NCI-H2029 treated with DMSO at 0.1 percent for 48 hours (cell line): ENCODE data around the gene CKMT2.

ENCODE experiments used
- DNase-seq: peaks from one replicate; lab custom pipeline; 2025; lab: John Stamatoyannopoulos, UW

The CKMT2 gene

DNA sequence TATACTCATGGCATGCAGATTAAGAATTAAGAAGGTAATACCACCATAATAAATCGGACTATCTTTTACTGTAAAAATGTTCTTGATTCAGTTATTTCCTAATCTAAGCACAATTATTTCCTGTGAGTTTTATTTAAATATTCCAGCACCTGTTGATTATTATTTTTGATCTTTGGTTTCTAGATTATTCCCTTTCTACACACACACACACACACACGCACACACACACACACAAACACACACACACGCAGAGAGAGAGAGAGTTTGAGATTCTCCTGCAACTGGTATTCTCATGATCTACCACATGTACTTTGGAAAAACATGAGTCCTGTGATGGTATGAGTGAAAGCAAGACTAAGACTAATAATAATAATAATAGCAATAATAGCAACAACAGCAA is 17.0 kb upstream of the CKMT2 start:
- DNase-seq, result no peak

DNA sequence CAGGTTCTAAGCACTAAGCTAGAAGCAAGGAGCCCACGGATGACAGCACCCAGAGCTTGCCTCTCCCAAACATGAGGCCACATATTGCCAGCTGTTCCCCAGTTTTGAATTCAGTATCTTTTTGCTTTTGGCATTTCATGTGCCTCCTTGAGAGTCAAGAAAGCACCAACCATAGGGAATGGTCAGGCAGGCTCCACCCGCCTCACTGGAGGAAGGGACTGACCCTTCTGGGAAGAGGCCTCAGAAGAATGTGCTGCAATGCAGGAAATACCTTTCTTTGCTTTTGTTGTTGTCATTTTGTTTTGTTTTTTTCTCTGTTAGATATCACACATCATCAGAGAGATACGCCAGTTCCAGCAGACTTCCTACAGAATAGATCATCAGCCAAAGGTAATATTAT is 13.7 kb upstream of the CKMT2 start:
- DNase-seq, result no peak

DNA sequence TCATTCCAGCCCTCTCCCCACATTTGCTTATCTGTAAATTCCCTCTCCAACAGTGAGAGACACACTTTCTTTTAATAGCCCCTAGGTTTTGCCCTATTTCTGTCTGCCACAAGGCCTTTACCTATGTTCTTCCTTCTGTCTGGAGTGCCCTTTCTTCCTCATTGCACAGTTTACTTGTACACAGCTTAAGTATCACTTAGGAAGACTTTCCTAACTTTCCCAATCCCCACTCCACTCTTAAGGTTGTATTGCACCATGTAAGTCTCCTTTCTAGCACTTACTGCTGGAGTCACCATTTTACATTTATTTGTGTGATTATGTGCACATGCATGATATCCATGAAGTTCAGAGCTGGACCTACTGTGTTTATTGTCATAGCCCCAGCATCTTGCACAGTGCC is 10.8 kb upstream of the CKMT2 start:
- no peak for DNase-seq

DNA sequence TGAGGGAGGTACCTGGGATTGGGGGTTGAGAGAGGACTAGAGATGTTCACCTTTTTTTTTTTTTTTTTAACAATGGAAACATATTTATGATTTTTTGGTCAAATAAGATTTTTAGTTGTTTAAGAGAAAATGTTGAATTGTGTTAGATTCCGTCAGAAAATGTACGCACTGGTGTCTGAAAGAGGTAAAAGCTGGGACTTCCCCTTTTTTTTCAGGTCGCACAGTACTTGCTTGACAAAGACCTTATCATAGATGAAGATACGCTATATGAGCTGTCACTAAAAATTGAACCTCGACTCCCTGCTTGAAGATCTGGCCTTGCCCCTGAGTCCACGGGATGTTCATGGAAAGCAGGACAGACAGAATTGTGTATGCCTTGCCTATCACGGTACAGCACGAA is 7.7 kb upstream of the CKMT2 start:
- no peak for DNase-seq

DNA sequence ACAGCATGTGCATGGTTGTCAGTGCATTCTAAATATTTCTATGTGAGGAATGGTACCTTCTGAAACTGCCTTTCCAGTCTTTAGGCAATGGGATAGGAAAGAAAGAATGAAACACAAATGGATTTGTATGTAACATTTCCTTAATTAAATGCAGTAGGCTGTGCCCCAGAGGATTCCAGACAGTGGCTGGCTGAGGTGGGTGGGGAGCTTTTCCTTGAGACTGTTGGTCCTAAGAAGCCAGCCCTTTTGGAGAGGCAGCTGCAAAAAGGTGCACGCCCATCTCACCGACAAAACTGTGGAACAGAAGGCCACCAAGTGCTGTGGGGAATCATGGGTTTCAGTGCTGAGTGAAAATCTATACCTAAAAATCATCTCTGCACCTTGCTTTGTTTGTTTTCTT is 6.8 kb upstream of the CKMT2 start:
- DNase-seq, result no peak

DNA sequence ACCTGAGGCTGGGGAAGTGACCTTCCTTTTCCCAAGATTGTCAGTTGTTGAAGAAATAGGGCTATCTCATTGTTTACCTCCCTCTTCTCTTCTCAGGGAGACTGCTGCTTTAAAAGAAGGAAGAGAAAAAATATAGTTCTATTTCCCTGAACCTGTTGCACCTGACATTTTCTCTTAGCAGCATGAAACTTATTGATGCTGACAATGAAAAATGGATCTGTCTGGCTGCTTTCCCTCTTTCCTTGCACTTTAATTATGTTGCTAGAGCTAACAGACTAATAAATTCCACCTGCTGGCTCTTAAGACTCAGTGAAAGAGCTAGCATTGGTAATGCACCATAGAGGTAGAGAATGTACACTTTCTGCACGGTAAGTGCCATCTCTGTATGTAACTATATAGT is 6.2 kb upstream of the CKMT2 start:
- DNase-seq, result no peak

DNA sequence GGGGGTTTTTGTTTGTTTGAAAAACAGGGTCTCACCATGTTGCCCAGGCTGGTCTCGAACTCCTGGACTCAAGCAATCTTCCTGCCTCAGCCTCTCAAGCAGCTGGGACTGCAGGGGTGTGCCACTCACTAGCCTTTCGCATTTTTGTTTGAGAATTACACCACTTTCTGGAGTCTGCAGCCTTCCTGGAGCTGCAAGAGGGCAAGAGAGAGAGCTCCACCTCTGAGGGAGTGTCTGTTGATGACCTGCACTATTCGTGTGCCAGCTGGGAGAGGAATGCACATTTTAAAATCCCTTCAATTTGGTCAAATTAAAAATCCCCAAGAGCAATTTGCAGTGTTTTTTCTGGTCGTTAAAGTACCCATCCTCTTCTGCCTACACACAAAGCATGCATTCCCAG is 5.0 kb upstream of the CKMT2 start:
- DNase-seq, result no peak

DNA sequence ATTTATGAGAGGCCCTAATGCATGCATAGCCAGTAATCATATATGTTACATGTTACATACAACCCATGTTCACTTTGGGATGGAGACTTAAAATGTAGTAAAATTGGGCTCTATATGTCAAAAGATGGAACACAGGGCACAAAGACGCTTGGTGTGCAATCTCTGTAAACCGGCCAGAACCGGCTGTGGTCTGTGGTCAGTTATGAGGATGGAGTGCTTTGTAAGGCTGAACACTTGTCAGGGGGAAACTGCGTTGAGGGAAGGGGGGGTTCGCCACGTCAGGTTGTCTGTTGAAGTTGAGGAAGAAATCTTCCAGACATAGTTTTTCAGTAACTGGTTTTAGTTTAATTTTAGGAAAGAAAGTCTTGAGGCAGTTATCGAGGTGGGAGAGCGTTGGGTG is 2.7 kb upstream of the CKMT2 start:
- no peak for DNase-seq

DNA sequence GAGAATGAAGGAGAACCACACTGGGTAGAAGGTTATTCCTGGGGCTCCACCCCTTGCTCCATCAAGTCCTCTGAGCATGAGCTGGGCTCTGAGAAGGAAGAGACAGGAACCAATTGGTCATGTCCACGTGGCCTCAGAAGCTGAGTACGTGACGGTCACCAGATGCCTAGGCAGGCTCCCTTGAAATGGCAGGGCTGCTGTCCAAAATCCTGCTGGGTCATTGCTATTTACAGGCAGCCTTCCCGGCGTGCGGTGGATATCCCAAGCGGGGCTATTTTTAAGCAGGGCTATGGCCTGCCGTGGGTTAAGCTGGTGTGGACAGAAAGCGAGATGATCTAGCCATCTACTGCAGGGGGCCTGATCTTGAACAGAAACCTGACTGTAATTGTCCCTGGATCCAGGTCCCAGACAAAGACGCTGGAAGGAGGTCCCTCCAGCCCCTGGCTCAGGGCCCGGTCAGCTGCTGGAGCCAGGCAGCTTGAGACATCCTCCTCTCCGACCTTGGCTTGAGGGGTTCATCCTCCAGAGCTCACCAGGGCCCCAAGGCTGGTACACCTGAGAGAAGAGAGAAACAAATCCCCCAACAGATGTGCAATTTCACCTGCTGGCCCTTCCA is 550 bp upstream of the CKMT2 start:
- peak; percentile 33 for DNase-seq

DNA sequence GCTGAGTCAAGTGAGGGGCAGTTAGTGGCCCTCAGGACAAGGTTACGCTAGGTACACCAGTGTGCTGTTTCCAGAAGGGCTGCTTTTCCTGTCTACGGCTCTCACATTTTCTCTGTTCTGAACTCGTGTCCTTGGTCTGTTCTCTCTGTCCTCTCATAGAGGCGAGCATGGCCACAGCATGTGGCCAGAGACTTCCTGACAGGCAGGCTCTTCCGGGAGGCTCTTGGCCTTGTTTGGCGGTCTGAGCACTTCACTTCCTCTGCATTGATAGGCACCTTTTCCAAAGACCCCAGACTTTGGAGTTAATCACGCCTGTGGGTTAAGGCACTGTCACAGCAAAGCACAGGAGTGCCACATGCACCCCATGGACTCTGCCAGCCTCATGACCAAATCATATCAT is 1.2 kb downstream of the CKMT2 start:
- DNase-seq, result no peak

DNA sequence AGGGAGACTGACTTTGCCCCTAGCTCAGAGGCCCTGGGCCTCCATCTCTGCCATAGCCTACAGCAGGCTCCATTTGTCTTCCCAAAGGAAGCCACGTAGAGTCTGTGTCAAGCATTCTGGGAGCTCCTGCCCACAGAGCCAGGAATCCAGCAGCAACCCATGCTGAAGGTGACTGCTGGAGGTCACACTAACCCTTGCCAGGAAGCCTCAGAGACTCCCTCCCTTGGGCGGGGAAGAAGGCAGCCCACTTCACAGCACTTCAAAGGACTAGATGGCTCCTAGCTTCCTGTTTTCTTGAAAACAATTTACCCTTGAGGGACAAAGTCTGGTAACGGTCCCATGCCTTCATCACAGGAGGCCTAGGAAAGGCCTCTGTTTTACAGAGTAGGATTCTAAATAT is 1.7 kb downstream of the CKMT2 start:
- DNase-seq, result no peak

DNA sequence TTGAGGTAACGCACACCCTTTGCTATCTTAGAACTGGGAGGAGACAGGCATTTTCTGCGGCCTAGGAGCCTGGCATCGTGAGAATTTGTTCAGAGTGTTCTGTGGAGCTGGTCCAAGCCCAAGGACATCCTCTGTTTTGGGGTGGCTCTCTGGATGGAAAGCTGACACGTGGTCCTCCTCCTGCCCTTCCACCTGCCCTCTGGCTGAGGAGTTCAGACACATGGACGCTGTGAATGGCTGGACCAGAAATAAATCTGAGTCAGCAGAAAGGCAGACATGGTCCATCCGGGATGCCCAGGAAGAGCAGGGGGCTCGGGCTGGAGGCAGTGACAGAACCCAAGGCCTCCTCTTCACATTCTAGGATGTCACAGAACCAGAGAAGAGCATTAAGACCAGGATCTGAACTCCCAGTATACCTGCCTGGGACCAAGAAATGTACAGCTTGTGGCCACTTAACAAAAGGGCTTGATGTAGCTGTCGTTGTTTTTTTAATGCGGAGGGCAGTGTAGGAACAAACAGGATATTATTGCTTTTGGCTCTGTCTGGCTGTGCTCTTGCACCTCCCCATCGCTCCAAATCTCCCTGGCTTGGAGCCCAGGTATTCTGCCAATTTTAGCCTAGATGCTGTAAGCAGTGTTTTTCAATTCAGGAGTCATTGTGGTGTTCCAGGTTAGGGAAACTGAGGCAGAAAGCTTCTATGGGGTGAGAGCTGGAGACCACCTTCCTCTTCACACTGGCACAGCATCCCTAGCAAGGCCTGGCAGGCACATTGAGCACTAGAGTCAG is 2.4 kb downstream of the CKMT2 start:
- no peak for DNase-seq

DNA sequence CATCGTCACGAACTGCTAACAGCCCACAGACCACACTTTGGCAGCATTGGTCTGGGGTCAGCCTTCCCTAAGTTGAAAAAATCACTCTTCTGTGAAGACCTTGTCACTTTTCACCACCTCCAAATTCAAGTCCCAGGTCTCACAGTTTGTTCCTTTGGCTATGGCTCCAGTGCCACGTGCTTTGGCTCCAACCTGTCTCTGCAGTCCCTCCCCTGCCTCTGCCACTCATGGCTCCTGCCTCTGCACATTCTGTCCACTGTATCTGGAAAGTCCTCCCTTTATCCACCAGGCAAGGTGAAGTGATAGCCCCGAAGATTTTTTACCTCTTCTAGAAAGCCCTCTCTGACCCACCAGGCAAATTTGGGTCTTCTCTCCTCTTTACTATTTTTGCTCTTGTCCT is 5.3 kb downstream of the CKMT2 start:
- no peak for DNase-seq

DNA sequence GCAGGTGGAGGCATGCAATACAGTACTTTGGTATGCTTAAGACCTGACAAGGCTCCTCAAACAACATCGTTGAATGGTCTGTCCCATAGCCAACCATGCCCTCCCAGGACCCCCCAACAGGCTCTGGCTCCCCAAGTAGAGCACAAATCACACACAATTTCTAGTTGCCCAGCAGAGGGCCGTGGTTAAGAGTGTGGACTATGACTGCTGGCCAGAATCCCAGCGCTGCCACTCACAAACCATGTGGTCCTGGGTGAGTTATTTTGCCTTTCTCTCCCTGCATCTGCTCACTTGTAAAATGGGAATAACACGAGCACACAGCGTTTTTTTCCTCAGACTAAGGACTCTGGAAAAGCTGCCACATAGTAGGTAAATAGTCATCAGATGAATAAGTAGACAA is 6.5 kb downstream of the CKMT2 start:
- no peak for DNase-seq

DNA sequence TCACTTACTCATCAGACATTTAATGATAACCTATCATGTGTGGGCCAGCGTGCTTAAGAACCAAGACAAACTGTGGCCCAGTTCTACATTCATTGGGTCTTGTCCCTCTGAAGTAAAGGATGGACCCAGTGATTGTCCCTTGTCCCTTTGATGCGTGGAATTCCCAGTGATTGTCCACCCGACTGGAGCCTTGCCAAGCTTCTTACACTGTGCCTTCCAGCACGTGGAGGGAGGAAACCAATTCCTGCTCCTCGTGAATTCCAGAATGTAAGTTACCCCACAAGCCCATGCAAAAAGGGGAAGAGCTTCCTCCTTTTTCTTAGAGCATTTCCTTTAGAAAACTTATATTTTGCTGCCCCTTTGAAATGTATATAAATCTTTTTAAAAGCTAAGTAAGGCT is 7.9 kb downstream of the CKMT2 start:
- no peak for DNase-seq

DNA sequence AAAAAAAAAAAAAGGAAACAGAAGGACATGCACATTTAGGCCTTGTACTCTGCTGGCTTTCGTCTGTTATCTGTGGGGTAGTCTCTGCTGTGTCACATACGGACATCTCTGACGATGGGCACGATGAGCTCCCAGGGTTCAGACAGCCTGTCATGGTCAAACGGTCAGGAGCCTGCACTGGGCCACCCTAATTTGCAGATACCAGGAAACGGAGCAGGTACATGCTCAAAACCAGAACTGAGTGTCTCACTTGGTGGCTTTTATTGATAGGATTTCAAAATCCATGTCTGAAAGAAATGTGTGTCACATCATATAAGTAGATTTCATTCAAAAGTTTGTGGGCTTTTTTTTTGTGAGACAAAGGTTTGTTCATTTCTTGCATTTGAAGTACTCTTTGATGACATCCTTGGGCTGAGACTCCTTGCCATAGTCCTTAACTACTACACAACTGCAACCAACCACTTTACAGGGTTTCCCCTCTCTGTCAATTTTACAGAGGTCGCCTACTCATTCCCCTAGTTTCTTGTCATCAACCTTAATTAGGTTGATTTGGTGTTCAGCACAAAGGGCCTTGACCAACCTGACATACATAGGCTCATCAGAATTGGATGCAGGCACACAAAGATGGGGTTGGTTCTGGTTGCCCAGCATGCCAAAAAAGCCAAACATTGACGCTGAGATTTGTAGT is 9.0 kb downstream of the CKMT2 start:
- no peak for DNase-seq

DNA sequence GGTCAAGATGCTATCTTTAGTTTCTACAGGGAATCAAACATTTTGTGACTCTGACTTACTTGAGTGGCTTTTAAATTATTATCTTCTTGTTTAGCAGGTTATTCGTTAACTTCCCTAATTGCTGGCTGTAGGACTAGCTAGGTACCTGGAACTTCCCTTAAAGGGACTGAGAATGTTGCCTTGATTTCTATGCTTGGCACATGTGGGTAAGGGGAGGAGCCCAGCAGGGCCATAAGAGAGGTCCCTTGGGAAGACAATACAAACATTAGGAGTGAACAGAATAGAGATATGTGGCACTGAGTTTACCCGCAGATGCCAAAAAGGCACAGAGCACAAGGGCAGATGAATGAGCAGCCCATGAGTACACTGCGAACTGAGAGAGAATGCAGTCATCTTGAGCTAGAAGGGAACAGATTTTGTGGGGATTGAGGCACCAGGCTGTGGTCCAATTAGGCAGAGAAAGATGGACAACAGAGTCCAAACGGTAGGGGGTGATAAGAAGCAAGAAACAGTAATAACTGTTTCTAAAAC is 9.8 kb downstream of the CKMT2 start:
- no peak for DNase-seq

DNA sequence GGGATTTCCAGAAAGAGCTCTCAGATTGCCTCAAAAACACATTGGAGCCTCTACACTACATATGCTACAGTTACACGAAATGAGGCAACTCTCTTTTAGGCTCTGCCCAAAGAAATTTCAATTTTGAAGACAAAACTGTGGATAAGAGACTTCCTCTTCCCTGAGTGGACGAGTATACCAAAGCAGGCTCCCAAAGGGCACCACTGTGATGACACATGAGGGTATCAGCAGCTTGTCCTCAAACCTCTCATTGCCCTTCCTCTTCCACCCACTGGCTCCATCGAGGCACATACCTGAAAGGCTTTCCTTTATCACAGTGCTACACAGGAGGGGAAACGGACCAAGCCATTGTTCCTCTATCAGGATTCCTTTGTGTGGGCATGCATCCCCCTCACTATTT is 11.3 kb downstream of the CKMT2 start:
- no peak for DNase-seq

DNA sequence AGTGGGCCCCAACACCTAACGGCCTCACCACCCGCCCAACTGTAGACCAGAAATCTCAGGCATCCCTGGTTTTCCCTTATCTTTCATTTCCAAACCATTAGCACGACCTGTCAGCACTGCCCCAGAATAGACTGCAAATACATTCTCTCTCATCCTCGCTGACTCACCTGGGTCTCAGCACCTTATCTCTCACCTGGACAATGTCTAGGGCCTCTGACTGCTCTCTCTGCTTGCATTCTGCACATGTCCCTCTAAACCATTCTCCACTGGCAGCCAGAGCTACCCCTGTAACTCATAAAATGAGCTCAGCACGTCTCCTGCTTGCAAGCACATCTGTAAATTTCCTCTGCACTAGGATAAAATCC is 12.7 kb downstream of the CKMT2 start:
- DNase-seq, result no peak

DNA sequence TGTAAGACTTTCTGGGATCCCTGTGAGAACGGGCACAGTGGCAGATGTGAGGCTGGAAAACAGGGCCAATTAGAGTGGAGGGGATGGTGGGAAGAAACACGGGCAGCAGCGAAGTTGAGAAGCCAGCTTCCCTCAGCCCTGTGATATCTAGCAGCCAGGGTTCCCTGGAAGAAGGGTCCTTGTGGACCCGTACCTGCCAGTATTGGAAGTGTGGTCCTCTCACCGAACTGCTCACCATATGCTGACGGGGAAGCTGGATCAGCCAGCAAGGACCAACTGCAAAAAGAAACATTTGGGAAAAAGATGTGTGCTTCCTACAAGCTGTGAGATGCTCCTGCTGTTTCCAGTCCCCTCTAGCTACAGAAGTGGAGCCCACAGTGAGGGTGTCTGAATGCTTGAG is 13.6 kb downstream of the CKMT2 start:
- DNase-seq, result no peak

DNA sequence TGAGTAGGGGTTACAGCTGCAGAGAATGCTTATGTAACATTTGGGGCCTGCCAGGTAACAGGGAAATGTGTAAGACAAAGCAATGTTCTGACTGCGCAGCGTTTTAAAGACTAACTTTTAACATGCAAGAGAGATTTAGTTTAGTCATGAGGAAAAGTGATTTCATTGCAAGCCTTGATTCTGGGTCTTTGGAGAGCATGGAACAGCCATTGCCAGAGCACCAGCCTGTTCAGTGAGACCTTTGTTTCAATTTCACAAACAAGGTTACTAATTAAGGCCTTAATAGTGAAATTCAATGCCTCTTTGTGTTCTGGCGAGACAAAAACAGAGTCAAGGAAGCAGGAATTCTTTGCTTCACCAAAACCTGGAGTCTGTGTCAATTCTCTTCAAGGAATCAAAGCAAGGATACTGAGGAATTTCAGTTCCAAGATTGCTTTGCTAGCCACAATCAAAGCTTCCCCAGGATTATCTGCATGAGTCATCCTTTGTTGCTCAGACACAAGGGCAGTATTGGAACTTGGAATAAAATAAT is 14.4 kb downstream of the CKMT2 start:
- no peak for DNase-seq

DNA sequence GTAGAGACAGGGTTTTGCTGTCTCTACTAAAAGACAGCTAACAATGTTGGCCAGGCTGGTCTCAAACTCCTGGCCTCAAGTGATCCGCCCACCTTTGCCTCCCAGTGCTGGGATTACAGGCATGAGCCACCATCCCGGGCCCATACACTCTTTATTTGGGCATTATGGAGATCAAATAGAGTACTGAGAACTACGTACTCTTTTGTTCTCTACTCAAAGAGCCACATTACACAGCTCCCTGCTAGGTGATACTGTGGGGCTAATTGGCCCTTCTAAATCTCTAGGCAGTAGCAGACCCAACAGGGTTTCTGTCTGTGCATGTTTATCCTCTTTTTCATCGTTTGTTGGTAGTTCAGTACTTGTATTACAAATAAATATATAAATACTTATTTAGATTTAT is 16.1 kb downstream of the CKMT2 start:
- DNase-seq, result peak; percentile 39

DNA sequence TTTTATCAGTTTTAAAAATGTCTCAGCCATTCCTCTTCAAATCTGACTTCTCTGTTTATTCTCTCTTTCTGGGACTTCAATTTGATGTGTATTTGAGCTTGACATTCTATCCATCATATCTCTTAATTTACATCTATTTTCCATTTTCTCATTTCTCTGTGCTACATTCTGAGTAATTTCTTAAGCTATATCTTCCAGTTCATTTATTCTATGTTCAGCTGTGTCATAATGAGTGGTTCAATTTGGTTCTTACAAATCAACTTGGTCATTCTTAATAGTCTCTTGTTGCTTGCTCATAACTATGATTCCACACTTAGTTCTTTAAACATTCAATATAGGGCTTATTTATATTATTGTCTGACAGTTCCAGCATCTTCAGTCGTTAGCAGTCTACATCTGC is 16.9 kb downstream of the CKMT2 start:
- no peak for DNase-seq
